ENCODE data around the gene COL21A1.

GRCh38 chr6:56033401-56033800, 214.0 kb downstream of the COL21A1 start:
- TF ChIP-seq ZNF274 (CRISPR knock-in tag; IDR thresholded peaks at IDR 0.05) (no peak), ZNF280B (CRISPR knock-in tag; IDR thresholded peaks at IDR 0.05; ENCODE audit: borderline replicate concordance) (no peak), CTCF (CRISPR knock-in tag; IDR thresholded peaks at IDR 0.05) (no peak), ZBTB33 (CRISPR knock-in tag; IDR thresholded peaks at IDR 0.05) (no peak), IRX3 (CRISPR knock-in tag; IDR thresholded peaks at IDR 0.05; ENCODE audit: borderline replicate concordance, low read depth) (no peak), CEBPB (IDR thresholded peaks at IDR 0.05; ENCODE audit: borderline replicate concordance, low read depth, low read length) (no peak), TOE1 (CRISPR knock-in tag; IDR thresholded peaks at IDR 0.05) (no peak), MXD4 (CRISPR knock-in tag; IDR thresholded peaks at IDR 0.05) (no peak), ZNF598 (CRISPR knock-in tag; IDR thresholded peaks at IDR 0.05; ENCODE audit: borderline replicate concordance) (no peak), JUND (CRISPR knock-in tag; IDR thresholded peaks at IDR 0.05) (no peak), ZNF234 (CRISPR knock-in tag; conservative IDR thresholded peaks at IDR 0.05) (no peak), SRSF4 (IDR thresholded peaks at IDR 0.05; ENCODE audit: low read depth, low read length, poor library complexity, severe bottlenecking) (no peak)

Data from HepG2 (cell line).